HG03025 (cell line): ENCODE results near the gene PPID.
A peak's percentile ranks its signal among the peaks of the same experiment; 100 is the strongest.
"Not testable (repeated sequence)": the region's sequence is repeated elsewhere in the genome, so short reads cannot be mapped to it uniquely, and the experiment has no call there.

Experiments
- ATAC-seq: cut with Tn5 transposase; IDR thresholded peaks from one replicate; pipeline ENCODE4 v1.9.1; 2021; ENCODE audit warnings: mild to moderate bottlenecking, moderate library complexity; ENCODE audit not compliant: unreplicated experiment, low FRiP score

PPID gene

DNA sequence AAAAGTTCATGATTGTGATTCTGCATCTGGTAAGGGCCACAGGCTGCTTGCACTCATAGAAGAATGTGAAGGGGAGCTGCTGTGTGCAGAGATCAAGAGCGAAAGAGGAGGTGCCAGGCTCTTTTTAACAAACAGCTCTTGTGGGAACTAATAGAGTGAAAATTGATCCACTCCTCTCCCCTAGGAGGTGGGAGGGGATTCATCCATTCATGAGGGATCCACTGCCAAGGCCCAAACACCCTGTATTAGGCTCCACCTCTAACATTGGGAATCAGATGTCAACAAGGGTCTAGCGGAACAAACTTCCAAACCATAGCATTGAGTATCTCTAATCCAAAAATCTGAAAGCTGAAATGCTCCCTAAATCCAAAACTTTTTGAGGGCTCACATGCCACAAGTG, 16.4 kb upstream of the PPID start:
- ATAC-seq = no peak

DNA sequence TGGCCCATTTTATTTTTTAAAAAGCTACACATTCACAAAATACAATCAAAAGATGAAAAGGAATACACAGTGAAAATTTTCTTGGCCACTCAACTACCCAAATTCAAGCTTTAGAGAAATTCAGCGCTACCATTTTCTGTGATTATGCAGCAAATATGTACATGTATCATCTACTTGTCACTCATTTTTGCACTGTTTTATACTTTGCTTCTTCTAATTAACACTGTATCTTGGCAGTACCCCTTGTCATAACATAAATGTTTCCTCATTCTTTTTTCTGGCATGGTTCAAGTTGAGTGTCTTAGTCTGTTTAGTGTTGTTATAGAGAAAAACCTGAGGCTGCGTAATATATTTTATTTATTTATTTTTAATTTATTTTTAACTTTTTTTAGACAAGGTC, 15.7 kb upstream of the PPID start:
- no peak for ATAC-seq

DNA sequence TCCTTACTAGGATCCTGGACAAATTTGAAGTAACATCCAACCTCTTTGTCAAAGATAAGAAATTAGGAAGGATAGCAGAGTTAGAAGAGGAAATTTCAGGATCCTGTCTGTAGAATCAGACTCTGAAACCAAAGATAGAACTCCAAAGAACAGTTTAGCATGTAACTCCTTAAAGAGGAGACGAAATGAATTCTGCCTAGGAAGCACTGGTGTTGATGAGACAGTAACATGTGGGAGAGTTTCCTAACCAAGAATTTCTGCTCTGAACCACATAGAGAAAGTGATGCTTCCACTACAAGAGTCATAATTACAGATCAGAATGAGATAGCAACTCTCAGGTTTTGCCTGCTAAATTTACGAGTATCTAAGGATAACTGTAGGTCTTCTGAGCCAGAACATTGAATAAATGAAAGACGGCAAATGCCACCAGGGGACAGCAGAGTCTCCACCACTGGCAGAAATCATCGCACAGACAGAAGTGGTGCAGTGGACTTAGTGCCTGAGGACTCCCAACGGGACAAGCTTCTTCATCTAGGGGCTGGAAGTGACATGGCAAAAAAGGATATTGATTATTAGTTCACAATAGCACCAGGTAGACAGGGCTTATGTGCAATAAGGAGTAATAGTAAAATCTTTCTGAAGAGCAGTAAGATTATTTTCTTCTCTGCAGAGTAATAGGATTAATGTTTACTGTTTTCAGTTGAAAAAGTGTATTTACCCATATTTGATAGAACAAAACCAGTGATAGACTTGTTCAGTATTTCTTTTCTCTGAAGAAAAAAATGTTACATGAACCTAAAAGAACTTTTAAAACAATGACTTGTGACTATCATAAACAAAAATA, 6.7 kb upstream of the PPID start:
- peak; percentile 76 for ATAC-seq

DNA sequence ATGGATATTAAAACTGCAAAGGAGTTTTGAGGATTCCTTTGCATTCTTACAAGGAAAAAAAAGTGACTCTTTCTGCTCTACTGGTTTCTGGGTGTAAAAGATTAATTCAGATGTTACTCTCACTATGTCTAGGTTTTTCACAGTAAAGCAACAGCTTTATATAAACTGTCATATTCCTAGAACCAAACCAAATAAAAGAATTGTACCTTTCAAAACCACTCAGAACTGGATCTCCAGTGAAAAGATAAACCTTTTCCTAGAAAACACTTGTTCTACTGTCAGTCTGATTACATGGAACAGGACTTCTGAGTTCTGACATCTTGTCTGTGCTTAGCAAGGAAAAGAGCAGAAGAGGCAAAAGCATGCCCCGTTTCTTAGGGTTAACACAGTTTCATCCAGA, 5.0 kb upstream of the PPID start:
- ATAC-seq = no peak

DNA sequence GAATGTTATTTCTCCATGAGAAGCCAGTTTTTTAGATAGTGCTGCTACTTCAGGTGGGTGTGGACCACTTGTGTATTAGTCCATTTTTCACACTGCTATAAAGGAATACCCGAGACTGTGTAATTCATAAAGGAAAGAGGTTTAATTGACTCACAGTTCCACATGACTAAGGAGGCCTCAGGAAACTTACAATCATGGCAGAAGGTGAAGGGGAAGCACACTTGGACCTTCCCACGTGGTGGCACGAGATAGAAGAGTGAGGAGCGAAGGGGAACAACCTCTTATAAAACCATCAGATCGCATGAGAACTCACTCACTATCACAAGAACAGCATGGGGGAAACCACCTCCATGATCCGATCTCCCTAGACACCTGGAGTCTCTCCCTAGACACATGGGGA, 3.4 kb upstream of the PPID start:
- ATAC-seq = no peak

DNA sequence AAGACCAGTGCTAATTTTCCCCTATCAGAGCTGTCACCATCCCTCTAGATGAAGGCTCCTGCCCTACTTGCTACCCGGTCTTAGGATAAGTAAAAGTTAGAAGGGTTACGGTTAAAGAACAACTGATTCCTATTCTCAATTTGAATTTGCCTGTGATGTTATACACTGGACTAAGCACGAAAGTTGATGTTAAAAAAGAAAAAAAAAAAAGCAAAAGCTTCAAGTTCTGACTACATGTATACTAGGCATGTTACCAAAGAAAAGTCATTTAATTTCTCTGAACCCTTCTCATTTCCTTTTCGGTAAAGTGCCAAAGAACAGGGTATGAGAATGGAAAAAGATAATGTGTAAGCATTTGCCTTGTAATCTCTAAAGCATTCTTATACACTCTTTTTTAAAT, 1.4 kb upstream of the PPID start:
- no peak for ATAC-seq

DNA sequence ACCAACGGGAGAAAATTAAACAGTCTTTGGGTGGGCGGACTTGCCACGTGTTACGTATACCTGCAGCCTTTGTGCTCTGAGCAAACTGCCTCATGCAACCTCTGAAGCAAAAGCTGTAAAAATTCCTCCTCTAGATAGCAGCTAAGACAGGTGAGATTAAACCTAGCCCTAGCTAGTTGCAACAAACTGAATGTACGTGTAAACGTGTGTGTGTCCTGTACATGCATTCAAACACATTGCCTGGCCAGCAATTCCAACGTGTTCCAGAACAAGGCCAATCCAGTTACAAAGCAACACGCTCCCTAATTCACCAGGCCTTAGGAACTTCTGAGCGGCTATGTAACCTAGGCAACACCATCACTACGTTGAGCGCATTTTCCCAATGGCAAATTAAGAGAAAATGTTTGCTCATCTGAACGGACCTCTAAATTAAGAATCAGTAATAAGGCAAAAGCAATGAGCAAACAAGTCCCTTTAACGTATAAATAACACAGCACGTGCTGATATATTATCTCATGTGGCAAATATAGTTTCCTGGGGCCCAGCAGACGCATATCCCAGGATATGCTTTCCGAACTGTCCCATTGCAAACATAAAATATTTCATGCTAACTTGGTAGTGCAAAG, 792 bp downstream of the PPID start:
- peak; percentile 17 for ATAC-seq

DNA sequence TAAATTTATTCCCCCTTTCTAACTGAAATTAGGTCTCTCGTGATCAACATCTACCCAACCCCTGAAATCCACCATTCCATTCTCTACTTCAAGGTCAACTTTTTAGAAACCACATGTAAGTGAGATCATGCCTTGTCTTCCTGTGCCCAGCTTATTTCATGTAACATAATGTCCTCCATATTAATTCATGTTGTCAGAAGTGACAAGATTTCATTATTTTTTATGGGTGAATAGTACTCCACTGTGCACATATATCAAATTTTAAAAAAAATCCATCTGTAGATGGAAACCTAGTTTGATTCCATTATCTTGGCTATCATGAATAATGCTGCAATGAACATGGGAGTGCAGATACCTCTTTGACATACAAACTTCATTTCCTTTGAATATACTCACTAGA, 1.5 kb downstream of the PPID start:
- ATAC-seq = no peak

DNA sequence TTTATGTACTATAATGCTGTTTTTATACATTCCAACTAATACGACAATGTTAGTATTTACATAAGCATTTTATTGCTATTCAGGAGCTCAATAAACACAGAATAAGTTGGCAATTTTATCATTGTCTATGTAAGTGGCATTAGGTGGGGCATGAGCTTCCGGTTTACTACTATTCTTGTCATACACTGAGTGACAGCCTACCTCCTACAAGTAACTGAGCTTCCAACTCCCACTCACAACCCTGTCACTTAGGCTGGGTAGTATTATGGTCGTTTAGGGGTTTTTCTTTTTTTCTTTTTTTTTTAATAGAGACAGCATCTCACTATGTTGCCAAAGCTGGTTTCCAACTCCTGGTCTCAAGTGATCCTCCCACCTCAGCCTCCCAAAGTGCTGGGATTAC, 7.4 kb downstream of the PPID start:
- no peak for ATAC-seq

DNA sequence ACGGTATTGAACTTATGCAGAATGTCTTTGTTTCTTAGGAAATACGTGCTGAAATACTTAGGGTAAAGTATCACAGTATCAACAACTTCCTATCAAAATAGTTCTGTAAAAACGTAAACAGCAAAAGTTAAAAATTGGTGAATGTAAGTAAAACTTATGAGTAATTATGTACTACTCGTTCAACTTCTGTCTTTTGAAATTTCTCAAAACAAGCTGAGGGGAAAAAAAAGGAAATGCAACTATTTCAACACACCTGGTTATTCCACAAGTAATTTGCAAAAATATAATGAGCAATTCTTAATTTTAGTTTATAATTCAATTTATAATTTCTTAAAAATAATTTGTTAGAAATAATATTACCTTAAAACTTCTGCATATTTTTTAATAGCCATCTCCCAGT, 8.3 kb downstream of the PPID start:
- no peak for ATAC-seq

DNA sequence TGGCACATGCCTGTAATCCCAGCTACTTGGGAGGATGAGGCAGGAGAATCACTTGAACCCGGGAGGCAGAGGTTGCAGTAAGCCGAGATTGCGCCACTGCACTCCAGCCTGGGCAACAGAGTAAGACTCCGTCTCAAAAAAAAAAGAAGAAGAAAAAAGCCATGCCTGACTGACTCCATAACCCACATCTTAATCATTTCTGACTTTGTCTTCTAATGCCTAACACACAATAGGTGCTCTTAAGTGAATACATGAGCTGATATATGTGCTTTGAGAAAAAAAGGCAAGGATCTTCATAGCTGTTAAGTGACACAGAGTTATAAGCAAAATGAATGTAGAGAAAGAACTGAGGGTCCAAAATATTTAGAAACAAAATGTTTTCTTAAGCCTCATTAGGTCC, 10.6 kb downstream of the PPID start:
- not testable (repeated sequence) for ATAC-seq

DNA sequence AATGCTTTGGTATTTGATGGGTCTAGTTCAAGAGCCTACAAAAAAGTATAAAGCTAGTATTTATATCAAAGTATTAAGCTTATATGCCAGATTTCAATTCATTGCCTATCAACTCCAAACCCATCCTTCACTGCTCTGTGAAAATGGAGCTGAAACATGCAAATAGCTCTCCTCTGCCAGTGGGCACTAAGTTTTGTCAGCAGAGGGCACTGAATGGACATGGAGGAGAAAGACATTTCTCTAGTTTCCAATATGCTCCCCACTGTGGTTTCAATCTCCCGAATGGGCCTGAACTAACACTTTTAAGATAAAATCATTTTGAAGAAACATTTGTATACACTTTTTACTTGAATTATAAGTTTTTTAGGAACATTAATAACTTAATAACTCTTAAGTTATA, 12.4 kb downstream of the PPID start:
- no peak for ATAC-seq

DNA sequence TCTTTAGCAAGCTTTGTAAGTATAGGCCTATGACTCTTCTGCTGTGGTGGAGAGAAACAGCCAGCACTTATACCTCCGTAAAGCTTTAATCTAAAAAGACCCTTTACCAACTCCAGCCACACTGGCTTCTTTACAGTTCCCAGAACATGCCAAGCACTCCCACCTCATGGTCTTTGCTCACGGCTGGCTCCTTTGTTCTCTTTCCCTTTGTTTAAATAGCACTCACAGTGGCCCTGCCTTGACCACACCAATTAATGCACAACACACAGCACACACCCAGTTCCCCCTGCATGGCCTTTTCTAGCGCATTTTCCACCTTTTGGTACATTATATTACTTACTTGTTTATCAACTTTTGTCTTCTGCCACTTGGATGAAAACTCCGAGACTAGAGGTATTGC, 18.9 kb downstream of the PPID start:
- no peak for ATAC-seq

DNA sequence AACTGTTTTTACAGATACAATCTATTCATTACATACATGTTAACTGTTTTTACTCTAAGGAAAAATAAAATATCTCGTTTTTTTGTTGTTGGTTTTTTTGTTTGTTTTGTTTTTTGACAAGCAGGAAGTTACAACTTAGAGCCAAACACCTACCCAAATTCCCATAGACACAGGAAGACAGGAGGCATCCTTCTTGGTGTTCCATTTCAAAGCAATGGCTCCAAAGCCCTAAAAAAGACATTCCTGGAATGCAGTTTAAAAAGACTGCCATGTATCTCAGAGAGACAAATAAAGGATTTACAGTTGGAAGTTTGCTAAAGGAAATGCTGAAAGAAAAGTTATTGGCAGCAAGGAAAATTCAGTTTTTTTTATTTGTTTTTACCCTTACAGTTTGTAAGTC, 34.4 kb downstream of the PPID start:
- no peak for ATAC-seq

DNA sequence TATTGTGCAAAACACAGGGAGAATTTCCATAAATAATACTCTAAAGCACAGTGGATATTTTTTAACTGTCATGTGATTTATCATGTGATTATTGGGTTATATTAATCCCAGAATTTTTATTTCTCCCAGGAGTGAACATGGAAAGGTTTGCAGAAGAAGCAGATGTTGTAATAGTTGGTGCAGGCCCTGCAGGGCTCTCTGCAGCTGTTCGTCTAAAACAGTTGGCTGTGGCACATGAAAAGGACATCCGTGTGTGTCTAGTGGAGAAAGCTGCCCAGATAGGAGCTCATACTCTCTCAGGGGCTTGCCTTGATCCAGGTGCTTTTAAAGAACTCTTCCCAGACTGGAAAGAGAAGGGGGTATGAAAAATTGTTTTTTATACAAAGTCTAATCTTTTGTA, 41.1 kb downstream of the PPID start:
- ATAC-seq = no peak

DNA sequence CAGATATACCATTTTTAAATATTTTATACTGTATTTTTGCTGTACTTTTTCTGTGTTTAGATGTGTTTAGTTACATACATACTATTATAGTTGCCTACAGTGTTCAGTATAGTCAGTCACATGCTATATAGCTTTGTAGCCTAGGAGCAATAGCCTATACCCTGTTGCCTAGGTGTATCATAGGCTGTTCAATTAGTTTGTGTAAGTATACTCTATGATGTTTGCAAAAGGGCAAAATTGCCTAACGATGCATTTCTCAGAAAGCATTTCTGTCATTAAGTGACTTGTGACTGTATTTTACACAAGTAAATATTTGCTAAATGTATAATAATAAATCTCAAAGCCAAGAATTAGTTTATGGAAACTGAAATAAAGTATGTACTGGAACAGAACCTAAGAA, 41.6 kb downstream of the PPID start:
- ATAC-seq = no peak

DNA sequence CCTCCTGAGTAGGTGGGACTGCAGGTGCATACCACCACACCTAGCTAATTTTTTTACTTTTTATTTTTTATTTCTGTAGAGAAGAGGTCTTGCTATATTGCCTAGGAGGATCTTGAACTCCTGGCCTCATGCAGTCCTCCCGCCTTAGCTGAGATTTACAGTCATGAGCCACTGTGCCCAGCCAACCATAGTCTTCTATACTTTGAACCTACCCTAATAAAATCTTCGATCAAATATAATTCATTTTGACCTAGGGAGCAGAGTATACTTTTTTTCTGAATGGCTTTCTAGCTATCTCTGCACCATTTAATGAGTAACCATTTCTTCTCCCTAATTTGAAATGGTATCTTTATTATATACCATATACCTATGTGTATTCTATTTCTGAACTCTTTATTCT, 44.4 kb downstream of the PPID start:
- ATAC-seq = no peak

DNA sequence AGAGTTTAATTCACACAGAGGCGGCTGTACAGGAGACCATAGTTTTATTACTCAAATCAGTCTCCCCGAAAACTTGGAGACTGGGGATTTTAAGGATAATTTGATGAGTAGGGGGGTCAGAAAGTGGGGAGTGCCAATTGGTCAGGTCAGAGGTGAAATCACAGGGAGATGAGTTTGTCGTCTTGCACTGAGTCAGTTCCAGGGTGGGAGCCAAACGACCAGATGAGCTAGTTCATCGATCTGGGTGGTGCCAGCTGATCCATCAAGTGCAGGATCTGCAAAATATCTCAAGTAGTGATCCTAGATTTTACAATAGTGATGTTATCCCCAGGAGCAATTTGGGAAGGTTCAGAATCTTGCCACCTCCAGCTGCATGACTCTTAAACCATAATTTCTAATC, 47.1 kb downstream of the PPID start:
- ATAC-seq = no peak

DNA sequence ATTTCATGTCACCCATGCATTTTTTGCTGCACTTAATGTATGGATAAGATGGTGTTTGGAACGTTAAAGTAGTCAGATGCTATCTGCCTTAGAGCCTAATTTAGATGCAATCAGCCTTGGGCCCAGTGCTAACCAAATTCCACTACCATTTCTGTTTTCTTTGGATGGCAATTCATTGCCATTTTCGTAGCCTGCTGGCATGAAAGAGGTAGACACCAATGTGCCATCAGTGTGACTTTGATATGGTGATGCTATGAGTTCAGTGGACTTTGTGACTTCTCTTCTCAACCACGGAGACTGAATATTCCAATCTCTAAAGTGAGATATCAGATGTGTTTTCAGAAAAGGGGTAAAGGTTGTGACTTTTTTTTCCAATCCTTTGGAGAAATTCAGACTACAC, 49.6 kb downstream of the PPID start:
- no peak for ATAC-seq

DNA sequence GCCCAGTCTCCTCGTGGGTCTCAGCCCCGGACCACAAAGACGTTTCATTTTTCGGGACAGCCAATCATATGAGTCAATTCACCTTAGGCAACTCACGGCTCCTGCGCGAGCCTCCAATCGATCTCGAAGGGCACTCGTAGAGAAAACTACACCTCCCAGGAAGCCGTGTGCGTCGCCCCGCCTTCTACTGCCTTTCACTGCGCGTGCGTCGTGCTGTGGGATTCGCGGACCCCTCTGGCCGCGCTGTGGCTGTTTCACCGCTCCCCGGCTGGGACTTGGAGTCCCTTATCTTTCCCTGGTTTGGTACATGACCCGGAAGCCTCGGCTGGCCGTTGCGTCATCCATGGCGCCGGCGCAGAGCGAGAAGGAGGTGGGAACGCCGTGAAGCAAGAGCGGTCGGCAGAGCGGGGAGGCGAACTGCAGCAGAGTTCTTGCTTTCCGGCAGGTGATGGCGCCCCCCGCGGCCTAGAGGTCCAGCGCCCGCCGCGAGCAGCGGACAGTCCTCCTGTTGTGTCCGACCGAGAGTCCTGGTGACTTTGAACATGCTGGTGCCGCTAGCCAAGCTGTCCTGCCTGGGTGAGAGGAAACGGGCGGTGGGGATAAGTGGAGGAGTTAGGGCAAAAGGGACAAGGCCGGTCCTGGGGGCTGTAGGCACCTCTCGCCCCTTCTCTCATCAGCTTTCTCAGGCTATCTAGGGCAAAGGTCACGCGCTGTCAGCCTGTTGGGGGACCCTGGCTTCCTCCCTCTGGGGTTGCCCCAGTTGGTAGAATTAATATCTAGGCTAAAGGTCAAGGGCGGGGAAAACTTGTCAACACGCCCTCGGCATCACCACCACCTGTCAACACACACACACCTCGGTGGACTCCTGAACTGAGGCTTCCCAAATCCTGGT, 51.0 kb downstream of the PPID start, which contains the start of gene ETFDH:
TSS of gene ETFDH (plus strand) at position 382 of the 892 bp plus-strand sequence. CDS start at position 543, 161 bp downstream.
- peak; percentile 87 for ATAC-seq

DNA sequence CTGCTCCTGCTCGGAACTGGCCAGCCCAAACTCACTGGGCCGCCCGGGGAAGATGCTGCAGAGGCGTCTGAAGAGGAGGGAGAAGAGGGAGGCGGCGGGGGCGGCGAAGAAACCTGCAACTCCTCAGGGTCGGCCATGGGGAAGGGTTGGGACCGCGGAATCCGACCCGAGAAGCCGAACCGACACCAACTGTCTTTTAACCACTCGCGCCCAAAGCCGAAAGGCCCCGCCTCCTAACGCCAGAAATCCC, 51.6 kb downstream of the PPID start, which contains the start of gene C4orf46:
TSS of gene C4orf46 (minus strand) at position 223 of the 250 bp plus-strand sequence. CDS start at position 137, 86 bp downstream.
- no peak for ATAC-seq
